Fibroblast of lung (primary cell): ENCODE measurements around the gene LGR4.

Source experiments
- EZH2 ChIP-seq: IDR thresholded peaks from 2 replicates; pipeline ENCODE4 v1.5.1; 2012; ENCODE audit warnings: low read length, control low read depth, mild to moderate bottlenecking; ENCODE audit errors: missing control alignments
- TF ChIP-seq, protein P1 (sequence below), 2 donors: IDR thresholded peaks in 1 of 2; conservative IDR thresholded peaks in 1 of 2; 1 replicate in 1 of 2; 2 replicates in 1 of 2; pipeline ENCODE4 v1.5.1; 2011 to 2012; ENCODE audit warnings: low read length in 2 of 2, control low read depth in 1 of 2, inconsistent platforms in 1 of 2, low read depth in 1 of 2, mild to moderate bottlenecking in 1 of 2

DNA sequence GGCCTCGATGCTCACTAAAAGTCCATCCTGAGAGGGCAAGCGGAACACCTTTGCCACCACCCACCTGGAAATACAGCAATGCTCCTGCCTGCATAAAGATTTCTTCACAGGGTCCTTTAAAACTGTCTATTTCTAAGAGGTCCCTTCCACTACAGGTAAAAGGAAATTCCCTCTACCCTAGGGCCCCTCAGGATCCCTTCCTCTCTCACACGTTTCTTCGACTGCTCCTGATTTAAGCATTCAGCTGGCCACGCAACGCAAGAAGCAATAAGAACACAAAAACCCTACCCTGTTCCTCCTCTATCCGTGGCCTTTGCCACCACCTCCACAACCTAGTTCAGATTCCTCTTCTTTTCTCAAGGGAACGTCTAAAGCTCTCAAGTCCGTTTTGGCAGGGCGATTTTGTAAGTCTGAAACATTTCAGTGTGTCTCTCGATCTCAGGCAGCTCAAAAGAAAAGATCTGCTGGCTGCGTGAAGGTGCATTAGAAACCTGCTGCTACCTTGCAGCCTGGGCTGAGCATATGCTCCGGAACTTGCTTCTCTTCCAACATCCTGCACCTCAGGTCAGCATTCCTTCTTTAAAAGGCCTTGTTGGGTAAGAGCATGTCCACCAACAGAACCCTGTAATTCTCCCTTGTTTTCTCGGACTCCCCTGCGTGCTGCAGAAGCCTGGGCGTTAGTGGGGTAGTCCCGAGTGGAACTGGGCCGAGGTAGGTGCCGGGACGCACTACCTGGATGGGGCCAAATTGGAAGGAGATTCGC, 1.6 kb downstream of the LGR4 start:
- no peak for TF ChIP-seq EZH2
- TF ChIP-seq, protein P1, sequence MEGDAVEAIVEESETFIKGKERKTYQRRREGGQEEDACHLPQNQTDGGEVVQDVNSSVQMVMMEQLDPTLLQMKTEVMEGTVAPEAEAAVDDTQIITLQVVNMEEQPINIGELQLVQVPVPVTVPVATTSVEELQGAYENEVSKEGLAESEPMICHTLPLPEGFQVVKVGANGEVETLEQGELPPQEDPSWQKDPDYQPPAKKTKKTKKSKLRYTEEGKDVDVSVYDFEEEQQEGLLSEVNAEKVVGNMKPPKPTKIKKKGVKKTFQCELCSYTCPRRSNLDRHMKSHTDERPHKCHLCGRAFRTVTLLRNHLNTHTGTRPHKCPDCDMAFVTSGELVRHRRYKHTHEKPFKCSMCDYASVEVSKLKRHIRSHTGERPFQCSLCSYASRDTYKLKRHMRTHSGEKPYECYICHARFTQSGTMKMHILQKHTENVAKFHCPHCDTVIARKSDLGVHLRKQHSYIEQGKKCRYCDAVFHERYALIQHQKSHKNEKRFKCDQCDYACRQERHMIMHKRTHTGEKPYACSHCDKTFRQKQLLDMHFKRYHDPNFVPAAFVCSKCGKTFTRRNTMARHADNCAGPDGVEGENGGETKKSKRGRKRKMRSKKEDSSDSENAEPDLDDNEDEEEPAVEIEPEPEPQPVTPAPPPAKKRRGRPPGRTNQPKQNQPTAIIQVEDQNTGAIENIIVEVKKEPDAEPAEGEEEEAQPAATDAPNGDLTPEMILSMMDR (conservative IDR thresholded peaks at IDR 0.05 in 1 of 2, IDR thresholded peaks at IDR 0.05 in 1 of 2; ENCODE audit: low read depth in 1 of 2, low read length in 2 of 2): no peak
